Activated CD8-positive, alpha-beta memory T cell treated with anti-CD3 and anti-CD28 coated beads, Interleukin-2, amount 10 ng/mL, durations not matched to agents 7 days and 5 days (primary cell): ENCODE results near the gene CDK11B. TPM values are rescaled to one million over a fixed set of nuclear protein-coding genes. Genes with fewer than 3 reads are reported as not detected.
"Not testable (repeated sequence)": the region's sequence is repeated elsewhere in the genome, so short reads cannot be mapped to it uniquely, and the experiment has no call there.

Source experiments
- ATAC-seq: fragments of 150-1000 bp; cut with Tn5 transposase; one replicate; pipeline ENCODE4 v1.10.0; 2021; ENCODE audit warnings: moderate library complexity
- CTCF ChIA-PET: fragments of 350-600 bp; sonication (Branson Sonifier 250); formaldehyde crosslinking; loops from one replicate; lab custom pipeline; 2021; ENCODE audit warnings: antibody characterized with exemption; lab: Charles Lee
- DNase-seq: peaks from one replicate; pipeline ENCODE4 v3.0.0-alpha.2; 2020
- H3K27ac Mint-ChIP-seq: one replicate; pipeline ENCODE4 v1.8.0; 2021; ENCODE audit warnings: mild to moderate bottlenecking, mixed read lengths
- H3K27me3 Mint-ChIP-seq: one replicate; pipeline ENCODE4 v1.8.0; 2021; ENCODE audit warnings: mixed read lengths
- H3K36me3 Mint-ChIP-seq: one replicate; pipeline ENCODE4 v1.8.0; 2021; ENCODE audit warnings: mild to moderate bottlenecking, mixed read lengths
- H3K4me1 Mint-ChIP-seq: one replicate; pipeline ENCODE4 v1.8.0; 2021; ENCODE audit warnings: mixed read lengths
- H3K4me3 Mint-ChIP-seq: one replicate; pipeline ENCODE4 v1.8.0; 2021; ENCODE audit warnings: mild to moderate bottlenecking, moderate library complexity, mixed read lengths
- H3K9me3 Mint-ChIP-seq: one replicate; pipeline ENCODE4 v1.8.0; 2022; ENCODE audit warnings: low read depth, mixed read lengths
- total RNA-seq, 2 experiments: library from RNA; stranded (reverse); gene quantifications; one replicate each; pipeline ENCODE4 v1.2.3, GENCODE V29; 2021

CDK11B gene
- total RNA-seq, 2 experiments from 2014 or later = 40.5 to 45.9 TPM

- peaks cover 12% of the 10 kb centered on the region for H3K36me3 Mint-ChIP-seq
- not testable (repeated sequence) for H3K27me3 Mint-ChIP-seq
Measured at GRCh38 chr1:1676087-1676486, 17.3 kb upstream of the CDK11B start.

GRCh38 chr1:1675218-1675617, 16.4 kb upstream of the CDK11B start:
- DNase-seq, CTCF ChIA-PET, H3K9me3 Mint-ChIP-seq, H3K27me3 Mint-ChIP-seq, H3K4me3 Mint-ChIP-seq: not testable (repeated sequence)
- Mint-ChIP-seq H3K27ac (peak overlapping the region; percentile 36), H3K36me3 (peaks cover 14% of the 10 kb centered on the region), H3K4me1 (peaks cover 27% of the 10 kb centered on the region)
- peak; percentile 25 for ATAC-seq

More at GRCh38 chr1:1676087-1676486, 17.3 kb upstream of the CDK11B start:
- H3K4me3 Mint-ChIP-seq, CTCF ChIA-PET, H3K27ac Mint-ChIP-seq, DNase-seq, H3K9me3 Mint-ChIP-seq: not testable (repeated sequence)
- ATAC-seq = peak; percentile 29
- H3K4me1 Mint-ChIP-seq = peaks cover 27% of the 10 kb centered on the region

GRCh38 chr1:1674806-1675205, 16.0 kb upstream of the CDK11B start:
- DNase-seq, H3K9me3 Mint-ChIP-seq, H3K4me3 Mint-ChIP-seq, ATAC-seq, CTCF ChIA-PET, H3K27me3 Mint-ChIP-seq: not testable (repeated sequence)
- peak overlapping the region; percentile 80 for H3K27ac Mint-ChIP-seq
- H3K36me3 Mint-ChIP-seq = peaks cover 14% of the 10 kb centered on the region
- peaks cover 29% of the 10 kb centered on the region for H3K4me1 Mint-ChIP-seq

- DNase-seq = no peak
- Mint-ChIP-seq H3K9me3 (no peaks in the 10 kb centered on the region), H3K27ac (no peak overlapping the region), H3K4me3 (no peak overlapping the region), H3K27me3 (no peaks in the 10 kb centered on the region), H3K4me1 (peaks cover 12% of the 10 kb centered on the region), H3K36me3 (peaks cover 21% of the 10 kb centered on the region)
- CTCF ChIA-PET = no interaction called here
- ATAC-seq = no peak
Measured at GRCh38 chr1:1672181-1672965, 13.6 kb upstream of the CDK11B start.

- CTCF ChIA-PET = no interaction called here
- H3K27me3 Mint-ChIP-seq = no peaks in the 10 kb centered on the region
- no peak for ATAC-seq
- H3K4me3 Mint-ChIP-seq = no peak overlapping the region
- H3K27ac Mint-ChIP-seq = no peak overlapping the region
- H3K36me3 Mint-ChIP-seq = peaks cover 22% of the 10 kb centered on the region
- H3K9me3 Mint-ChIP-seq = no peaks in the 10 kb centered on the region
- H3K4me1 Mint-ChIP-seq = peaks cover 10% of the 10 kb centered on the region
- DNase-seq = no peak
Measured at GRCh38 chr1:1671365-1672119, 12.7 kb upstream of the CDK11B start.

- CTCF ChIA-PET = no interaction called here
- peaks cover 22% of the 10 kb centered on the region for H3K36me3 Mint-ChIP-seq
- H3K27ac Mint-ChIP-seq = no peak overlapping the region
- no peaks in the 10 kb centered on the region for H3K27me3 Mint-ChIP-seq
- no peak for ATAC-seq
- peaks cover 10% of the 10 kb centered on the region for H3K4me1 Mint-ChIP-seq
- DNase-seq = no peak
- no peak overlapping the region for H3K4me3 Mint-ChIP-seq
- H3K9me3 Mint-ChIP-seq = no peaks in the 10 kb centered on the region
Measured at GRCh38 chr1:1670866-1671265, 12.1 kb upstream of the CDK11B start.

GRCh38 chr1:1669468-1670440, 10.9 kb upstream of the CDK11B start:
- Mint-ChIP-seq H3K9me3 (no peaks in the 10 kb centered on the region), H3K27me3 (no peaks in the 10 kb centered on the region), H3K36me3 (peaks cover 25% of the 10 kb centered on the region), H3K4me1 (peaks cover 8% of the 10 kb centered on the region), H3K27ac (no peak overlapping the region), H3K4me3 (no peak overlapping the region)
- ATAC-seq (no peak), DNase-seq (no peak)
- CTCF ChIA-PET = interaction anchor here (1.0 kb wide), 1 partner anchor 9 kb away, joined by 4 read pairs; no protein-coding TSS in a partner anchor

- no peak for DNase-seq
- peaks cover 4% of the 10 kb centered on the region for H3K4me1 Mint-ChIP-seq
- CTCF ChIA-PET = interaction anchor here (0.8 to 1.7 kb wide), 2 partner anchors 12 to 14 kb away, joined by 3 to 5 read pairs; no protein-coding TSS in a partner anchor
- no peaks in the 10 kb centered on the region for H3K9me3 Mint-ChIP-seq
- no peaks in the 10 kb centered on the region for H3K27me3 Mint-ChIP-seq
- ATAC-seq = no peak
- H3K4me3 Mint-ChIP-seq = no peak overlapping the region
- peaks cover 17% of the 10 kb centered on the region for H3K36me3 Mint-ChIP-seq
- no peak overlapping the region for H3K27ac Mint-ChIP-seq
Measured at GRCh38 chr1:1666526-1666925, 7.7 kb upstream of the CDK11B start.

- CTCF ChIA-PET = interaction anchor here (0.8 to 1.7 kb wide), 4 partner anchors 12 to 15 kb away, joined by 3 to 5 read pairs (median 4); no protein-coding TSS in a partner anchor
- no peak overlapping the region for H3K27ac Mint-ChIP-seq
- DNase-seq = no peak
Measured at GRCh38 chr1:1665815-1666251, 7.0 kb upstream of the CDK11B start.

GRCh38 chr1:1664941-1665814, 6.4 kb upstream of the CDK11B start:
- no peak for ATAC-seq
- H3K36me3 Mint-ChIP-seq = peaks cover 10% of the 10 kb centered on the region
- H3K27me3 Mint-ChIP-seq = no peaks in the 10 kb centered on the region
- DNase-seq = no peak
- no peak overlapping the region for H3K27ac Mint-ChIP-seq
- H3K9me3 Mint-ChIP-seq = no peaks in the 10 kb centered on the region
- CTCF ChIA-PET = interaction anchor here (0.8 to 1.7 kb wide), 4 partner anchors 12 to 15 kb away, joined by 3 to 5 read pairs (median 4); no protein-coding TSS in a partner anchor
- H3K4me1 Mint-ChIP-seq = peaks cover 4% of the 10 kb centered on the region
- H3K4me3 Mint-ChIP-seq = no peak overlapping the region

More at GRCh38 chr1:1665815-1666251, 7.0 kb upstream of the CDK11B start:
- no peaks in the 10 kb centered on the region for H3K9me3 Mint-ChIP-seq
- peak; percentile 29 for ATAC-seq
- H3K36me3 Mint-ChIP-seq = peaks cover 10% of the 10 kb centered on the region
- H3K4me1 Mint-ChIP-seq = peaks cover 4% of the 10 kb centered on the region
- H3K4me3 Mint-ChIP-seq = no peak overlapping the region
- no peaks in the 10 kb centered on the region for H3K27me3 Mint-ChIP-seq

- H3K4me1 Mint-ChIP-seq, ATAC-seq, DNase-seq, H3K4me3 Mint-ChIP-seq, H3K27ac Mint-ChIP-seq, H3K9me3 Mint-ChIP-seq, H3K36me3 Mint-ChIP-seq, CTCF ChIA-PET, H3K27me3 Mint-ChIP-seq: not testable (repeated sequence)
Measured at GRCh38 chr1:1664318-1664717, 5.5 kb upstream of the CDK11B start.
